HUES64 (cell line): ENCODE measurements around the gene RIOK3.
"Not testable (repeated sequence)": the region's sequence is repeated elsewhere in the genome, so short reads cannot be mapped to it uniquely, and the experiment has no call there.

ENCODE experiments used
- H3K27ac ChIP-seq: 2 replicates; pipeline ENCODE4 v1.7.0; 2013; ENCODE audit warnings: low read depth, low read length, inconsistent platforms
- H3K27me3 ChIP-seq: 2 replicates; pipeline ENCODE4 v1.6.1; 2013; ENCODE audit warnings: mild to moderate bottlenecking, low read length; ENCODE audit not compliant: insufficient read depth
- H3K36me3 ChIP-seq: 2 replicates; pipeline ENCODE4 v1.6.1; 2013; ENCODE audit warnings: mild to moderate bottlenecking, low read length; ENCODE audit not compliant: insufficient read depth
- H3K4me1 ChIP-seq: 2 replicates; pipeline ENCODE4 v1.6.1; 2013; ENCODE audit warnings: mild to moderate bottlenecking, low read length, moderate library complexity; ENCODE audit not compliant: insufficient read depth
- H3K4me3 ChIP-seq: 2 replicates; pipeline ENCODE4 v1.5.1; 2013; ENCODE audit warnings: mild to moderate bottlenecking, low read length, moderate library complexity
- H3K9ac ChIP-seq: 2 replicates; pipeline ENCODE4 v1.6.1; 2013; ENCODE audit warnings: mild to moderate bottlenecking, low read depth, low read length
- H3K9me3 ChIP-seq: 2 replicates; pipeline ENCODE4 v1.6.1; 2013; ENCODE audit warnings: low read depth, low read length; ENCODE audit not compliant: insufficient read depth
- WGBS: fragments of 150-250, 120-280 bp; methylation state at CpG from one replicate; pipeline ENCODE4 v1.1.7; 2013; ENCODE audit warnings: missing lambda C conversion rate; 5-methylcytosine and 5-hydroxymethylcytosine counted together

The RIOK3 gene

DNA sequence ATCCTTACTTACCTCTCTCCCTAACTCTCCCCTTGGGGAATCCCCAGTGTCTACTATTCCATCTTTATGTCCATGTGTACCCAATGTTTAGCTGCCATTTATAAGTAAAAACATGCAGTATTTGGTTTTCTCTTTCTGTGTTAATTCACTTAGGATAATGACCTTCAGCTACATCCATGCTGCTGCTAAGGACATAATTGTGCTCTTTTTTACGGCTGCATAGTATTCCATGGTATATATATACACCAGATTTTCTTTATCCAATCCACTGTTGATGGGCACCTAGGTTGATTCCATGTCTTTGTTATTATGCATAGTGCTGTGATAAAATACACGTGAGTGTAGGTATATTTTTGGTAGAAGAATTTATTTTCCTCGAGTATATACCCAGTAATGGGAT lies 24.3 kb upstream of the RIOK3 start:
- H3K4me3 ChIP-seq = no peak overlapping the region
- no peak overlapping the region for H3K27ac ChIP-seq
- peaks cover 5% of the 10 kb centered on the region; the same call in 1 of the 2 replicates for H3K9me3 ChIP-seq
- WGBS = 88% methylated on average over 2 of the region's 3 CpGs
- no peak overlapping the region for H3K9ac ChIP-seq
- no peaks in the 10 kb centered on the region for H3K27me3 ChIP-seq
- peaks cover 2% of the 10 kb centered on the region; the same call in 1 of the 2 replicates for H3K36me3 ChIP-seq
- no peaks in the 10 kb centered on the region for H3K4me1 ChIP-seq

GRCh38 chr18:23429538-23429937 lies 23.5 kb upstream of the RIOK3 start:
- not testable (repeated sequence) for H3K4me3 ChIP-seq, H3K4me1 ChIP-seq, H3K36me3 ChIP-seq, H3K9me3 ChIP-seq, H3K27ac ChIP-seq, H3K9ac ChIP-seq, H3K27me3 ChIP-seq
- WGBS = 63% methylated on average over 3 of the region's 3 CpGs

DNA sequence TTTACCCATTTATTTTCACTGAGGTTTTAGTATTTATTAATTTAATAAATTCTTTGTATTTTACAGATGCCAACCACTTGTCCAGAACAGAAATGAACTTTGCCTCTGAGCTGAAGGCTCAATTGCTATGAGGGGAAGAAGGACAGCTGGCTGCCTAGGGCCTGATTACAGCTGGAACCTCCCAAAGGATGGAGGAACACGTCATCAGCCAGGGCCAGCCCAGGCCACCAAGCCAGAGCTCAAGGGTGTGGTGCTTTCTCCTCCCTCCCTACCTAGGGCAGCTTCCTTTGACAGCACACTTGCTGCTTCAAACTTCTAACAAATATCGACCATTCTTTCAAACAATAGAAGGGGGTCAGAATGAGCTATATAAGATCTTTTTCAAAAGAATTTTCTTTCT lies 19.7 kb upstream of the RIOK3 start:
- Histone ChIP-seq H3K9me3 (peaks cover 5% of the 10 kb centered on the region; the same call in 1 of the 2 replicates), H3K27me3 (no peaks in the 10 kb centered on the region), H3K9ac (no peak overlapping the region), H3K36me3 (no peaks in the 10 kb centered on the region; the same call in 1 of the 2 replicates), H3K4me3 (no peak overlapping the region), H3K27ac (no peak overlapping the region), H3K4me1 (0 out of 2 replicates have a peak, but pooled peaks cover 3% of the 10 kb centered on the region)
- WGBS = 92% methylated on average over 1 of the region's 2 CpGs

GRCh38 chr18:23437357-23438045 lies 15.6 kb upstream of the RIOK3 start:
- Histone ChIP-seq H3K27ac (peak overlapping the region; percentile 29; the same call in 1 of the 2 replicates), H3K36me3 (no peaks in the 10 kb centered on the region), H3K27me3 (no peaks in the 10 kb centered on the region), H3K4me1 (0 out of 2 replicates have a peak, but pooled peaks cover 3% of the 10 kb centered on the region), H3K9ac (peak overlapping the region; percentile 63), H3K4me3 (peak overlapping the region; percentile 72), H3K9me3 (no peaks in the 10 kb centered on the region)
- under 1% methylated on average over 39 of the region's 42 CpGs for WGBS

DNA sequence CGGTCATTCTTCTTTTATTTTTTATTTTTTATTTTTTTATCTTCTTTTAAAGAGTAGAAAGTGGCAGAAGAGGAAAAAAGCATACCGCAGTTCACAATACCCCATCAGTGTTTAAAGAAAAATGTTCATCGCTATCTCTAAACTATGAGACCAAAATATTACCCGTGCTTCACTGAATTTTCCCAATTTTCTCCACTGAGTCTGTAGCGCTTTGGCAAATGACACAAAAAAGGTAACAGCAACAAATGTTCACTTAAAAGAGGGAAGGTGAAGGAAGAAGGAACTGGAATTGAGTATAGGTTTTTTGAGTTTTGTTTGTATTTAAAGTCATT lies 15.1 kb upstream of the RIOK3 start:
- no peak overlapping the region for H3K9ac ChIP-seq
- no peaks in the 10 kb centered on the region for H3K36me3 ChIP-seq
- no peaks in the 10 kb centered on the region for H3K27me3 ChIP-seq
- H3K4me1 ChIP-seq = 0 out of 2 replicates have a peak, but pooled peaks cover 3% of the 10 kb centered on the region
- no peaks in the 10 kb centered on the region for H3K9me3 ChIP-seq
- H3K27ac ChIP-seq = no peak overlapping the region
- WGBS = 57% methylated on average over 4 of the region's 5 CpGs
- peak overlapping the region; percentile 72 for H3K4me3 ChIP-seq

GRCh38 chr18:23438608-23439366 lies 14.3 kb upstream of the RIOK3 start:
- Histone ChIP-seq H3K9me3 (no peaks in the 10 kb centered on the region), H3K27me3 (no peaks in the 10 kb centered on the region), H3K36me3 (no peaks in the 10 kb centered on the region), H3K4me1 (0 out of 2 replicates have a peak, but pooled peaks cover 3% of the 10 kb centered on the region), H3K27ac (no peak overlapping the region), H3K9ac (no peak overlapping the region), H3K4me3 (no peak overlapping the region)
- 91% methylated on average over 10 of the region's 11 CpGs for whole genome bisulfite sequencing

DNA sequence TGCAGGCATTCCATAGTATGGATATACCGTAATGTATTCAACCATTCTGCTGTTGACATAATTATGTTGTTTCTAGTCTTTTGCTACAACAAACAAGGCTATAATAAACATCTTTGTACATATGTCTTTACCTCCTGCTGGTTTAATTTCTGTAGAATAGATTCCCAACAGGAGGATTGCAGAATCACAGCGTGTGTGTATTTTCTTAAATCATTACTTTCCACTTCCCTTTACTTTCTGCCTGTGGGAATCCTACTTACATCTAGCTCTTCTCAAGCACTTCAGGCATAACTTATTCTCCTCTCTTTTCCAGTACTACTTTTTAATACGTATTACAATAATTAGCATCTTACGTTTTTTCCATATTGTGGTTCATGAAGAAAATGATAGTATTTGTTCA lies 13.0 kb upstream of the RIOK3 start:
- WGBS = 94% methylated on average over 4 of the region's 4 CpGs
- no peak overlapping the region for H3K27ac ChIP-seq
- H3K9ac ChIP-seq = no peak overlapping the region
- no peak overlapping the region for H3K4me3 ChIP-seq
- H3K9me3 ChIP-seq = no peaks in the 10 kb centered on the region
- no peaks in the 10 kb centered on the region for H3K27me3 ChIP-seq
- 0 out of 2 replicates have a peak, but pooled peaks cover 3% of the 10 kb centered on the region for H3K4me1 ChIP-seq
- H3K36me3 ChIP-seq = no peaks in the 10 kb centered on the region

DNA sequence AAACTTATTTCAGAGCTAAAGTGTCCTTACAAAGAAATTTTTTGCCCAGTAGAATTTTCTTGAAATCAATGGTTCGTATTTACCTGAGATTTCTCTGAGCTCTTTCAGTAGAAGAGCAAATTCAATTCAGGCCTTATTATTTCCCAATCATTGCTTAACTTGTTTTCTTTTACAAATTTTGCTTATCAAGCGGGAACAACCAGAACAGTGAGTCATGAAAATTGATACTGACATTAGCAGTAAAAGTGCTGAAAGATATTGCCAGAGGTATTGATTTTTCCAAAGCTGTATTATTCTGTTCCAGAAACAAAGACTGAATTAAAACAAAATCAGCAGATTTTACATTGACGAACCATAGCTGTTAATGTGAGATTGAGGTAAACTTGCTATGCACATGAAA lies 10.1 kb upstream of the RIOK3 start:
- Histone ChIP-seq H3K9ac (no peak overlapping the region), H3K4me3 (no peak overlapping the region), H3K4me1 (no peaks in the 10 kb centered on the region), H3K36me3 (no peaks in the 10 kb centered on the region), H3K9me3 (no peaks in the 10 kb centered on the region), H3K27me3 (no peaks in the 10 kb centered on the region), H3K27ac (no peak overlapping the region)
- 96% methylated on average over 2 of the region's 3 CpGs for WGBS

- Histone ChIP-seq H3K9me3 (no peaks in the 10 kb centered on the region), H3K4me1 (peaks cover 9% of the 10 kb centered on the region), H3K9ac (no peak overlapping the region), H3K27me3 (no peaks in the 10 kb centered on the region), H3K36me3 (no peaks in the 10 kb centered on the region), H3K4me3 (no peak overlapping the region), H3K27ac (no peak overlapping the region)
- no CpG with 5 or more reads among the region's 1 CpG for WGBS
Observed at GRCh38 chr18:23448291-23448690, 4.8 kb upstream of the RIOK3 start.

DNA sequence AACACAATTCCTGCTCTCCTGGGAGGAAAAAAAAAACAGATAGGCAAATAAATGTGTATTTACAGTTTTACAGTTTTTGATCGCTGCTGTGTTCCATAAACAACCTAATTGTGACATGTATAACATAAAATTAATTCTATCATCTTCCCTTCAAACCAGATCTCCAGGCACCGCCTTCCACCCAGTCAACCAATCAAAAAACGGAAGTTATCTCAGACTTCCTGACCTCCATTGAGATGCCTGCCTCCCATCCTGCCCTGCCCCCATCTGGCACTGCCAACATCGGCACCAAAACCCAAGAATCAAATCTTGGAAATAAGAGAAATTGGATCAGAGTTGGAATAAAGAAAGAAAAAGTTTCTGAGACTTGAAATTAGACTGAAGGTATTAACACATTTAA lies 3.1 kb upstream of the RIOK3 start:
- H3K36me3 ChIP-seq = no peaks in the 10 kb centered on the region
- H3K27ac ChIP-seq = no peak overlapping the region
- H3K9me3 ChIP-seq = no peaks in the 10 kb centered on the region
- WGBS = 97% methylated on average over 4 of the region's 4 CpGs
- no peak overlapping the region for H3K4me3 ChIP-seq
- H3K4me1 ChIP-seq = peaks cover 13% of the 10 kb centered on the region
- no peak overlapping the region for H3K9ac ChIP-seq
- H3K27me3 ChIP-seq = no peaks in the 10 kb centered on the region

DNA sequence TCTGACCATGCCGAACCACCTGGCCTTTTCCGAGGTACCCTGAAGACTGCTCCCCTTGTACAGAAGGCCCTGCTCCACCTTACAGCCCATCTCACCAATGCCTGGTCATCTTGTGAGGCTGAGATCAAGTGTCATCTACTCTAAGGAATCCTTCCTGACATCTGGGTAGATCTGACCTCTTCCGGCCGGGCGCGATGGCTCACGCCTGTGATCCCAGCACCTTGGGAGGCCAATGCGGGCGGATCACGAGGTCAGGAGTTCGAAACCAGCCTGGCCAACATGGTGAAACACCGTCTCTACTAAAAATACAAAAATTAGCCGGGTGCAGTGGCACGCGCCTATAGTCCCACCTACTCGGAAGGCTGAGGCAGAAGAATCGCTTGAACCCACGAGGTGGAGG lies 2.1 kb upstream of the RIOK3 start:
- WGBS = 96% methylated on average over 18 of the region's 18 CpGs
- peaks cover 13% of the 10 kb centered on the region for H3K4me1 ChIP-seq
- no peak overlapping the region for H3K27ac ChIP-seq
- no peak overlapping the region for H3K4me3 ChIP-seq
- H3K9ac ChIP-seq = no peak overlapping the region
- H3K27me3 ChIP-seq = no peaks in the 10 kb centered on the region
- H3K36me3 ChIP-seq = no peaks in the 10 kb centered on the region
- H3K9me3 ChIP-seq = no peaks in the 10 kb centered on the region
